ENCODE measurements around the gene FOS.

The FOS gene

DNA sequence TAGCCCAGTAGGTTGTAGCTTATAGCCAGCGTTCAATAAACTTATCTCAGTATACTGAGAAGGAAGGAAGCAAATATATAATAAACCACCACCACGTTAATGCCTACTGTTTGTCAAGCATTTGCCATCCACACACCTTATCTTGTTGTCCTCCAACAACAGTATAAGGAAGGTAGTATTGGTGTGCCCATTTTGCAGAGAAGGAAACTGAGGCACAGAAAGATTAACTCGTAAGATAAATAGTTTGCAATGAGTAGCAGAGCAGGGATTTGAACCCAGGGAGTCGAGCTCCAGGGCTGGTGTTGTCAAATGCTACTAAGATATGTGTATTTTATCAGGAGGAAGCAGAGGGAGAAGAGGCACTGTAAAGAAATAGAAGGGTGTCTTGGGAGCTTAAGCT lies 27.8 kb upstream of the FOS start:
- DNase-seq (ENCODE audit: low spot score), result no peak

DNA sequence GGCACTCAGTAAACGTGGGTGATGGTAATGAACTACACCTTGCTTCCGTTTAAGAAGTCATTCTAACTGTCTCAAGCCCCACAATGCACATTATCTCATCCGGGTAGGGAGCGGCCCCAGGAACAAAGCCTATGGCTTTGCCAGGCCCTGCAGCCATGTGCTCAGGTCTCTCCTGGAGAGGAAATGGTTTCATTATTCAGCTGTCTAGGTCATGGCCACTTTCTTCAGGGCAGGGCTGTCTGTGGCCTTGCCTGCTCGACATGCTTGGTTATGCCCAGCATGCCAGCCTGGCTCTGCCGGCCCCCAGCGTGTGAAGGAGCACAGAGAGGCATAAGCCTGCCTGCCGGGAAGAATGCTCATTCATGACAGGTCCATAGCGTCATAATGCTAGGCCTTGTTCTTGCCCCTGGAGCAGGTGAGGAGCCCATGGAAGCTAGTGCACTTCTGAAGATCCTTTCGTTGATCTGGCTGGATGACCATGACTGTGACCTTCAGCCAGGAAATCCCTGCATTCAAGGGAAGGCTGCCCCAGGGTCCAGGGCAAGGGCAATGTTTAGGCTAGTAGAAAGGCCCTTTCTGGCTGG lies 26.3 kb upstream of the FOS start:
- DNase-seq (ENCODE audit: low spot score), result no peak

DNA sequence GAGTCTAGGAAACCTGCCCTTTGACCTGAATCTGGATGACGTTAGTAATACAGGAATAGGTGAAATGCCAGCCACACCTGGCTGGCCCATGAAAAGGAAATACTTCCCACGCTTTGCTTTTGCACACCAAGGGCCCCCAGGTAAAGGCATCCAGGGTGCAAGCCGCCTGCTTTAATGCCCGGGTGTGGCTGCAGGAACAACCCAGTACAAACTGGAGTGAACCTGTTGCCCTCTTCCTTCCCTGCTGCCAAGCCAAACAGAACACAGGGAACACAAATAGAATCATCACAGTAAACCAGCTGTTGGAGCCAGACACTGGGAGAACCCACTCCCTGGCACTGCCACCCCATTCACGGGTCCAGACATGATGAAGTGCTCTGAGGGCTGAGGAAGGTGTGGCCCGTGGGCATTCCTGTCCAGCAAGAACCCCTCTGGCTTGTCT lies 24.2 kb upstream of the FOS start:
- DNase-seq (ENCODE audit: low spot score), result no peak

DNA sequence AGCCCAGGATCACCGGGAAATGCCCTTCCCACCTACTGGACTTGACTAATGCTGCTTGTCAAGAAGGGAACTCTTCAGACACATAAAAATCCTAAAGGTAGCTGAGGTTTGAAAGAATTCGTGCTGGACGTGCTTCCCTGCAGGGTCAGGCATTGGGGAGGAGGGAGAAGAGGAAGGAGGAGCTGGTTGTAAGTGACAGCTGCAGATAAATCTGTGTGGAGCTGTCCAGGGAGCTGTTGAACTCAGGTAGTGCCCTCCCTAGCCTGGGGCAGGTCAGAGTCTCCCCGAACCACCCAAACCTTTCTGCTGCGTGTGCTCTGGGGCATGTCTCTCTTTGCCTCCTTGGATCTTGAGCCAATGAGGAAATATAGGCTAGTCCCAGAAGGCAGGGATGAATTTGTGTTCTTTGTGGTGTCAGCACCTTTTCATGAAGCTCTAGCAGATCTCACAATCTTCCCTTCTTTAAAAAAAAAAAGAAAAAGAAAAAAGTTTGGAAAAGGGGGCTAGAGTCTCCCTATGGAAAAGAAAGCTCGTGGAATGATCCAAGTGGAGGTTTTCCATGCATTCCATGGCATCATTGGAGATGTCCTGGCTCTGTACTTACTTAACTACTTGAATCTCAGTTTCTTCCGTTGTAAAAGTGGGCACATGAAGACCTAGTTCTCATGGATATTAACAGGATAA lies 23.6 kb upstream of the FOS start:
- no peak for DNase-seq (ENCODE audit: low spot score)

DNA sequence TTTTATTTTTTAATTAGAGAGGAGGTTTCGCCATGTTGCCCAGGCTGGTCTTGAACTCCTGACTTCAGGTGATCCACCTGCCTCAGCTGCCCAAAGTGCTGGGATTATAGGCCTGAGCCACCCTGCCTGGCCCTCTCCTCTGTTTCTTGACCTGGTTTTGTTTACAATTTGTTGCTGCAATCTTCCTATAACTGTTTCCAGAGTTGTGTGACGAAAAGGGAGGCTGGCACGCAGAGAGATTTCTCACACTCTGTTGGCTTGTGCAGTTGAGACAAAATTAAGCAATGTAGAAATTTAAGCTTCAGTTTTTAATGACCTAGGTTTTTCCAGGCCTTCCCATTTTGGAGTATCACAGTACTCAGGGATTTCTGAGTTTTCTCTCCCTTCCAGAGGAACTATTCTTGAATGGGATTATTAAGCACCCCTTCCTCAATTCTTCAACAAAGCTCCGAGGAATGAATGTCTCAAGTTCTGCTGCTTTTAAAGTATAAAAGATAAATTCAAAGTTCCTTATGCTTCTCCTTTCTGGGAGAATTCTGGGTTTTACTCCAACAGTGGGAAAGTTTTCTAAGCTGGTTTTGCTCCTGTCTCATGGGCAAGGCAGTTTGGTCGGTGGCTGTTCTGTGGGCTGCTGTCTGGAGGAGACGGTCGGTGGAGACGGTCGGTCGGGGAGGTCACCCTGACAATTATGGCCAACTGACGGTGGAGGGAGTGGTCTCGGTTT lies 20.4 kb upstream of the FOS start:
- no peak for DNase-seq (ENCODE audit: low spot score)

DNA sequence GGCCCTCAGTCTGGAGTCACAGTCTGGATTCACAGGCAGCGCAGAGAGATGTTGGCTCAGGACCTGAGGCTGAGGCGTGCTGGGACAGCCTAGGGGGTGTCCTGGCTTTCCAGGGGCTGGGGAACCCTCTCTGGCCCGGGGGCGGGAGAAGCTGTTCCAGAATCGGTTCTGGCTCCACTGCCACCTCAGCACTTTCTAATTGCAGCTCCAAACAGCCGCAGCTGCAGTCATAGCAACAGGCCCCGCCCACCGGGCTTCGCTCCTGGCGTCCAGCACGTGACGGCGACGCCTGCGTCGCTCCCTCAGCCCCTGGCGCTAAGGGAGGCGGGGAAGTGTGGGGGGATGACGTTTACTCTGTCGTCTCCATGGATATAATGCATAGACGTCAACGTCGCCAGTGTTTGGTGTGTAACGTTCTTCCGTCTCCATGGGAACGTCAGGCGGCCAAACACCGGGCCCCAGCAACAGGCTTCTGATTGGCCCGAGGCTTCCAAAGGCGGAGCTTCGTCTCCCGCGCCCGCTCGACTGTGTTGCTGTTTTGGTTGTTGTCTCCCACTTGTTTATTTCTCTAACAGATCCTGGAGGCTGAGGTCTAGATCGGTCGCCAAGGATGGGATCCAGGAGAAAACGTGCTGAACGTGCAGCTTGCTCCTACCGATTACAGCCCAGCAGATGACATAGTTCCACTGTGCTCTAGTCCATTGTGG lies 19.7 kb upstream of the FOS start:
- peak; percentile 100 for DNase-seq (ENCODE audit: low spot score)

DNA sequence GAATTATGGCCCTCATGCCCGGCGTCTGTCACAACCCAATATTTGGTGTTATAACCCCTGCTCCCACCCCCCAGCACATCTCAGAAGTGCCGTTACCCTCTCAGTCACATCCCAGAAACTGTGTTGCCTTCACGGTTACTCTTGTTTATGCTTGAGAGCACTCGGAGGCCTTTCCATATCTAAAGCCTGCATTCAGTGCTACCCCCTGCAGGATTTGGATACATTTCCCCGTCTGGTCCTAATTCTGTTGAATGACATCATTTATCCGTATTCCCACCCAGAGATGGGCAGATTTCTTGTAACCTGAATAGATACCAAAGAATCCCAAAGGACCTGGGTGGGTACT lies 19.1 kb upstream of the FOS start:
- no peak for DNase-seq (ENCODE audit: low spot score)

DNA sequence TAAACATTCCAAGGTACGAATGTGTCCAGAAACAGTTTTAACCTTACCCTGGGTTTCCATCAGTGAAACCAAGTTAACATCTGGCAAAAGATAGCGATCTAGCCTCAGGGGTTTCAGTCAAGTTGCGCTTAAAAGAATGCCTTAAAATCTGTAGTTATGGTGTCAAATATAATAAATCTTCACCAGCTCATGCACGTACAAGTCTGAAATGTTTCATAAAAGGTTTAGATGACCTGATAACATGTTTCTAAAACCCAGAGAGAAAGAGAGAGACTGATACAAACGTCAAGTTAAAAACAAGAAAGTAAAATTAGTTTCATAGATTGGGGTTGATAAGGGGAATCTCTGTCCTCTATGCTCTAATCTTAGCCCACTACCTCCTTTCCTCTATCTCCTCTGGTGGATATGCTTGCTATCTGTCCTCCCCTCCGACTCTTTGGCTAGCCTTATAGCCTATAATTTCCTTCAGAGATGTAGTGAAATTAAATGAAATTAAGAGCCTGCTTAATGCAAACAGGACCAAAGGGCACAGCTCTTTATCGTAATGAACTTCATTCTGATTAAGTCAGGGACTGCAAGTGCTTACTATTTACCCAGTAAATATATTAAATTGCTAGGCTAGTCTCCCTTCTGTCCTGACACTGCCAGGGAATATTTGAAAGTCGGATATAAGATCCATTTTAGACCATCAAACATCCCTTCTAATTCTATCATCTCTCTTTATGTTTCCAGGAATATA lies 18.4 kb upstream of the FOS start:
- no peak for DNase-seq (ENCODE audit: low spot score)

DNA sequence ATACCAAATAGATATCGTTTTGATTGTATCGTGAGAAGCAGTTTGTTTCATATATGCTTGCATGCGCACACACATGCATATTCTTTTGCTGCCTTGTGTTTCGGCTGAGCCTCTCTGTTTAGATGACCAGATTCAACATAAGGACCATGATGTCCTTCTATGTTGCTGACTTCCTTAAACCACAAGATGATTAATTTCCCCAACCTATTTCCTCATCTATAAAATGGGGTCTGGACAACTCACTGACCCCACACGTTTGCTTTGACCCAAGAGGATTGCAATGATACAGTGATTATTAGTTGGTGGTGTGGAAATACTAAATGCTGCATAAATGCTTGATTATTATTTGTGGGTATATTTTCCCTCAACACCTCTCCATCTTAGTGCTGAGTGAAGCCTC lies 16.8 kb upstream of the FOS start:
- no peak for DNase-seq (ENCODE audit: low spot score)

DNA sequence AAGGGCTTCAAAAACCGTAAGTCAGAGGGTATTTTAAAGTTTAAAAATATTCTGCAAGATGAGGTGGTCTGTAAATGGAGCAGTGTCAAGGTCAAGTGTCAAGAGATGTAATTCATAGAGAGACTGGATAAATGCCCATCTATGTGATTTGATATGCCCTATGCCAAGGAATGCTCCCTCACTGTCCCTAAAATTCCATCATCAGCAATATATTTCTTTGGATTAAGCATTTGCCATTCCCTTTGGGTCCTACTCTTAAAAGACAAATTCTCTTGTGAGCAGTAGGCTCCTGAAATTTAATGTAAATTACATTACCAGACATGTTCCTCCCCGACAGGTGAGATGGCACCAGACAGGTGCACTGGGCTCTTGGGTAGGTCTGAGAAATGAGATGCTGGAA lies 16.0 kb upstream of the FOS start:
- no peak for DNase-seq (ENCODE audit: low spot score)

DNA sequence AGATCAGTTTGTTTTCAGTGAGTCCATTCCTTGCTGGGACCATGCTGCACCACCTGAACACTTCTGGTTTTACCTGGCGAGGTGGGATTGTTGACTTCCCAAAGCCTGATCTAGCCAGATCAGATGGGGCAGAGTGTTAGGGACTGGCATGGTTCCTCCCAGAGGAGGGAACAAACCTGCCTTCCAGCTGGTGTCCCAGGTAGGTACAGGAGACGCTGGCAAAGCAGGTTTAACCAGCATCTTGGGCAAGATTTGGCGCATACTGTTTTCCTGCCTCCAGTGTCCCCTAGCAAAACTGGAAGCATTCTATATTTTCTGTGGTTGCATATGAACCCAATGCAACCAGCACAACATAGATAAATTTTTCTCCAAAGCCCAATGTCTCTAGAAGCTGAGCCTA lies 14.6 kb upstream of the FOS start:
- DNase-seq (ENCODE audit: low spot score), result no peak

DNA sequence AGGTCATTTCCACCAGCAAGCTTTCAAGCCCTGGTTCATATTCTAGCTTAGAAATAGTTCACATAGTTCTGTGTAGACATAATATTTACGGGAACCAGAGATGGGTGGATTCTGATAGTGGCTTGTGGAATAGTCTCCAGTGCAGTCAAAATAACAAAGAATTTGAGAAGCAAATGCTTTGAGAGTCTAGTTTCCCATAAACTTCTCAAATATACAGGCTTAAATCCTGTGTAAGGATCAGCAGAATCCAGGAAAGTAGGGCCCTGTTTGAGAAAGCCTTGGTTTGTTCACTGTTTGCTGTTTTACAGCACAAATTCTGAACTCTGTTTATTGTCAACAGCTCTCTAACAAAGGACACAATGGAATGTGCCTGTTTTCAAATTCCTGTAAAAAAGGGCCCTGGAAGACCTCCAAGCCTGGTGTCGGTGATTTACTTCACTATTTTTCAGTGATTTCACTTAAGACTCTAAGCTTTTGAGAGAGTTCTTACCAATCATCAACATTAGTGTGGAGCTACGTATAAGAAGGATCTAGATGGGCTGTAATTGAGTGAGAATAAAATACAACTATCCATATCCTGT lies 11.4 kb upstream of the FOS start:
- no peak for DNase-seq (ENCODE audit: low spot score)

DNA sequence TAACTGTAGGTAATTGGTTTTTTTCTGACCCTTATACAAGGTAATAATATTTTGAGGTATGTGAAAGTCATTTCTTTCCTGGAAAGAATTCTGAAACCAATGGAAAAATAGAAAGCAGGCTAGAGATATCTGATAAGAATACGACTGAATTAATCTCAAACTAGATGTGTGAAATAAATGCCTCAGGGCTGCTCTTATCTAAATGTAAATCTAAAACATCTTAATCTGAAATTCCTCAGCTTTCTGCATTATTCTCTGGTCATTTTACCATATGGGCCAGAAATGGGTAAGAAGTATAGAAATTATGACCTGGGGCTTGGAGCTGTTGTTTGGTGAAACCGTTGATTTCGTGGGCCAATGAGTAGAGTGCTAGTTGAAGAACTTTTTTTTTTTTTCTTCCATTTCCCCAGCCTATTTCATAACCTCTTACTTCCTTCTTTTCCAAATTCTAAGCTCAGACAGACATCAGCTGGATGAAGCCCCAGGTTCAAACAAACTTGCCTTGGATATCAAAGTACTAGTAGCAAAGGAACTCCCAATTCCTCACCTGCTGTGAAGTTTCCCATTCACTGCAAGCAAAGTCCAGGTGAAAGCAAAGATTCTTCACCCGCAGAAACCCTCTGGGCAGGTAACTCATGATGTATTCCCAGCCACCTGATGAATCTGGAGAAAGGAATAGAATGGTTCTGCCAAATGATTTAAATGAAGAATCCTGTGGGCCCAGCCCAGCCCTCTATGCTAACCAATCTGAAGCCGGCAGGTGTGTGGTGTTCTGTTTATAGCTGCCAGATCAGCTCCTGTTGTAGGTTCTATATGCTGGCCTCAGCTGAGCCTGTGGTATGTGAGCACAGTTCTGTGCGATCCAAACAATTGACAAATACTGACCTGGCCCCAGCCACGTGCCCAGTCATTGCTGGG lies 9.7 kb upstream of the FOS start:
- DNase-seq (ENCODE audit: low spot score), result no peak

DNA sequence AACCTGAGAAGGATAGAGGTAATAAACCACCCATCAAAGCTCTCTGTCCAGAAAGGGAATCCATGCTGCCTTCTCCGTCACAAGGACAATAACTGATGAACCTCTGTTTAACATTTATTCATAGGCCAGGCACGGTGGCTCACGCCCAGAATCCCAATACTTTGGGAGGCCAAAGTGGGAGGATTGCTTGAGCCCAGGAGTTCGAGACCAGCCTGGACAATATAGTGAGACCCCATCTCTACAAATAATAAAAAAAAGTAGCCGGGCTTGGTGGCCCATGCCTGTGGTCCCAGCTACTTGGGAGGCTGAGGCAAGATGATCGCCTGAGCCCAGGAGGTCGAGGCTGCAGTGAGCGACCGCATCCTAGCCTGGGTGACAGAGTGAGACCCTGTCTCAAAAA lies 7.1 kb upstream of the FOS start:
- no peak for DNase-seq (ENCODE audit: low spot score)

DNA sequence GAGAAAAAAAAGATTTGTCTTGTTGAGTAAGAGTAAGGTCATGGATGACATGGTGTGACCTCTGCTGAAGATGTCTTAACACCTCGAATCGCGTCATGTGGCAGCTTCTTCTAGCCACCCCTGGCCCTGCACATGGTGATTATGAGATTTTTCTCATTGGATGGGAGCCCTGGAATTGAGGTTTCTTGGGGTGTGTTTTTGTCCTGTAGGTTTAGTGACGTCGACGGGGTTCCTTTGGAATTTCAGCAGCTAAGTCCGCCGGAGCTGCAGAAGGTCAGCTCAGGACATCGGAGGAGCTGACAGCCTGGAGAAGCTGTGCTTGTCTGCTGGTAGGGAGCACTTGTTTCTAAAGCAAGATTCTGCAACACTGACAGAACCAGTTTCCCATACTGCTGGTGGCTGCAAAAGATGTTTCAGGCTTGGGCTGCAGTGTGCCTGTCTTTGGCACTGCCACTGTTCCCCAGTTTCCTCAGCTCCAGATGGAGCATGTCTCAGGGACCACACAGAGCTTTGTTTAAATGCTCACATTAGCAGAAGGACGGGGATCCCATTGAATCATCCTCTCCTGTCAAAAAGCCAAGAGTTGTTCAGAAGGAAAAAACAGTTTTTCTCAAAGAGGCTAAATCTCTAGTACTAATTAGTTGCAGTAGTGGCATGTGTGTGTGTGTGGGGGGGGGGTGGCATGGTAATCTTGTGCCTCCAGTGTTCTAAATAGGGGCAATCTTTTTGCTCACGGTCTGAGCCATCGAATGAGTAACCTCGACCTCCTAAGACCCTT lies 5.2 kb upstream of the FOS start:
- DNase-seq (ENCODE audit: low spot score), result no peak

DNA sequence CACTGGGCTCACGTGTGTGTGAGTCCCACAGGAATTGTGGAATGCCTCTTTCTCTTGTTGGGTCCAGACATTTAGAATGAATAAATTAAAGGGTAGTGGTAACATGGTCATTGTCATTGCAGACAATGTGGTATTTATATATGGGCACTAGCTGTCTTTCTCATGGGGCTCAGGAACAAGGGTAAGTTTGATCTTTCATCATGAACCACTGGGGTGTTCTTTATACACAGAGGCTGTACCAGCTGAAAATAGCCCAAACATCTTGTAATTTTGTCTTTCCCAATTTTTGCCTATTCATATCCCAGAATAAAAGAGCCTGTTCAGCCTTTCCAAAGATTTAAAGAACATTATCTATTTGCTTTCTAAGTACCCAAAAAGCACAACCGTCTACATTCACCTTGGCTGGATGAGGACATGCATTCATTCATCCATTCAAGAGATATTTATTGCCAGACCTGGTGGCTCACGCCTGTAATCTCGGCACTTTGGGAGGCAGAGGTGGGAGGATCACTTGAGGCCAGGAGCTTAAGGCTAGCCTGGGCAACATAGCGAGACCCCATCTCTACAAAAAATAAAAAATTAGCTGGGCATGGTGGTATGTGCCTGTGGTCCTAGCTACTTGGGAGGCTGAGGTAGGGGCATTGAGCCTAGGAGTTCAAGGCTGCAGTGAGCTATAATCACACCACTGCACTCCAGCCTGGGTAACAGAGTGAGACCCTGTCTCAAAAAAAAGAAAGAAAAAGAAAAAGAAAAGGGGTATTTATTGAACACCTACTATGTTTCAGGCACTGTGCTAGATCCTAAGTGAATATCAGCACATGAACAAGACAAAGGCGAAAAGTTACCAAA lies 4.4 kb upstream of the FOS start:
- DNase-seq (ENCODE audit: low spot score), result no peak

DNA sequence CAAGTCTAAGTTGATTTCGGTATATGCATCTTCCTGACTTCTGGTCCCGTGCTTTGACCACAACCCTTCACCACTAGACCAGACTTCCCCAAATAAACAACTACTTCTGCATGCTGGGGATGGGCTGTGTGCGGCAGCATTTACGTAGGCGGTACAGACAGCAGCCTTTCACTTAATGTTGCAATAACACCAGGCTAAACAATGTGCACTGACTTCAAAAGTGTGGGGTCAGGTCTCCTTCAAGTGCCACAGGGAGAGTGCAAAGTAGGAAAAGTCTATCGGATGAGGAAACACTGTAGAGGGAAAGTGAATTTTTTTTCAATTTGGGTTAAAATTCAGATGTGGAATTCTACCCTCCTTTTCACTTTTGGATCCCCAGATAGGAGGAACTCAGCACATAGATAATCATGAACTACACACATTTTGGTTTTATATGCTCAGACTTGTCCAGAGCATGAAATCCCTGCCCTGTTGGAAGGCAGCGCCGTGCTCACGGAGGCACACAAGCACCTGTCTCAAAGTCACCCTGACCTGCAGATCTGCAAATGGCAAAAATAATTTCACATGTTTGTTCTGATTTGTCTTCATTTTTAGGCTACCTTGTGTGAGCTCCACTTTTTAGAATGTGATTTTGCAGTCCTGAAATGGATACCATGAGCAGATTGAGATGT lies 3.6 kb upstream of the FOS start:
- peak; percentile 70 for DNase-seq (ENCODE audit: low spot score)

DNA sequence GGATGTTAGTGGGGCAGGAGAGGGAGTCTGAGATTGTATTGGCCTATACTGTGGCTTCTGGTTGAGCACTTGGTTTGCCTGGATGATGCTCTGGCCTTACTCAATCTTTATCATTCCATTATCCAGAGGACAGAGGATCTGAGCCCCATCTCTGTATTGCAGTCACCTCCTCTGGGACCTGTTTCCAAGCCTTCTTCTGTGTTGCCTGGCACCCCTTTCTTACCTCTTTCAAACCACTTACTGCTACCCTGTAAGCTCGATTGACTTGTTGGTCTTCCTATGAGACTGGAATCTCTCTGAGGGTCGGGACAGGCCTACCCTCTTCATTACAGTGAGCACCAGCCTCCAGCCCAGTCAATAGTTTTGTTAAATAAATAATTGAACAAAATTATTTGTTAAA lies 3.0 kb upstream of the FOS start:
- no peak for DNase-seq (ENCODE audit: low spot score)

All from CD4-positive, alpha-beta T cell treated with Interleukin-15 for 4 hours (primary cell).